IMR-90 (cell line): Measurements from ENCODE around the gene C16orf89. TPM values are rescaled to one million over a fixed set of nuclear protein-coding genes. Genes with fewer than 3 reads are reported as not detected.
"Not testable (repeated sequence)": the region's sequence is repeated elsewhere in the genome, so short reads cannot be mapped to it uniquely, and the experiment has no call there.

ENCODE experiments used
- ATAC-seq: fragments of 200-7000 bp; cut with Tn5 transposase; 2 replicates; pipeline ENCODE4 v1.9.1; 2020; ENCODE audit warnings: low read depth, mild to moderate bottlenecking, moderate library complexity
- BruUV-seq: library from RNA; stranded (reverse); fragments of 400-500 nt; replicated peaks from 2 replicates; lab custom pipeline; 2021; lab: Mats Ljungman, UMichigan
- CTCF ChIA-PET: fragments of 300-600 bp; formaldehyde crosslinking; extraction: SDS; loops from one replicate; lab custom pipeline; 2021; ENCODE audit warnings: antibody characterized with exemption; lab: Yijun Ruan, JAX
- POLR2A ChIA-PET: fragments of 300-600 bp; sonication (Branson Sonifier 250); formaldehyde crosslinking; loops from one replicate; lab custom pipeline; 2022; ENCODE audit warnings: antibody characterized with exemption; ENCODE audit not compliant: unreplicated experiment; lab: Charles Lee
- DNase-seq: peaks from one replicate; pipeline ENCODE4 v3.0.0; 2013
- H2AFZ ChIP-seq: replicated peaks from 2 replicates; pipeline ENCODE3; 2013; ENCODE audit warnings: low read length, mild to moderate bottlenecking; ENCODE audit not compliant: poor library complexity
- H2AK5ac ChIP-seq: 2 replicates; pipeline ENCODE4 v1.6.1; 2013; ENCODE audit warnings: low read depth, low read length, inconsistent platforms
- H2AK9ac ChIP-seq: replicated peaks from 2 replicates; pipeline ENCODE3; 2013; ENCODE audit warnings: mild to moderate bottlenecking, low read depth, low read length, moderate library complexity; ENCODE audit not compliant: poor library complexity
- H2BK120ac ChIP-seq: 2 replicates; pipeline ENCODE4 v1.6.1; 2013; ENCODE audit warnings: low read depth, low read length, inconsistent platforms
- H2BK15ac ChIP-seq: 3 replicates; pipeline ENCODE4 v1.6.1; 2013; ENCODE audit warnings: low read depth, low read length, inconsistent platforms
- H2BK20ac ChIP-seq: 2 replicates; pipeline ENCODE4 v1.6.1; 2013; ENCODE audit warnings: low read depth, mild to moderate bottlenecking, inconsistent platforms, low read length, moderate library complexity
- H2BK5ac ChIP-seq: 2 replicates; pipeline ENCODE4 v1.6.1; 2013; ENCODE audit warnings: mild to moderate bottlenecking, low read depth, low read length, inconsistent platforms; ENCODE audit not compliant: poor library complexity, severe bottlenecking
- H3K14ac ChIP-seq: replicated peaks from 2 replicates; pipeline ENCODE4 v1.6.1; 2013; ENCODE audit warnings: low read depth, low read length, inconsistent platforms
- H3K18ac ChIP-seq: 2 replicates; pipeline ENCODE4 v1.6.1; 2013; ENCODE audit warnings: low read depth, low read length, control low read depth
- H3K23ac ChIP-seq: 2 replicates; pipeline ENCODE4 v1.6.1; 2013; ENCODE audit warnings: low read depth, low read length, inconsistent platforms
- H3K27ac ChIP-seq: 2 replicates; pipeline ENCODE4 v1.5.1; 2013; ENCODE audit warnings: mild to moderate bottlenecking, control low read depth, low read length; ENCODE audit not compliant: insufficient read depth
- H3K27me3 ChIP-seq: 2 replicates; pipeline ENCODE4 v1.6.1; 2013; ENCODE audit warnings: low read length; ENCODE audit not compliant: control insufficient read depth, insufficient read depth
- H3K36me3 ChIP-seq: 2 replicates; pipeline ENCODE4 v1.6.1; 2013; ENCODE audit warnings: low read length, mixed read lengths; ENCODE audit not compliant: control insufficient read depth, insufficient read depth
- H3K4ac ChIP-seq: 2 replicates; pipeline ENCODE4 v1.6.1; 2013; ENCODE audit warnings: low read depth, low read length, inconsistent platforms
- H3K4me1 ChIP-seq: 2 replicates; pipeline ENCODE4 v1.6.1; 2013; ENCODE audit warnings: low read length, mixed read lengths; ENCODE audit not compliant: control insufficient read depth, insufficient read depth
- H3K4me2 ChIP-seq: 2 replicates; pipeline ENCODE4 v1.6.1; 2013; ENCODE audit warnings: low read depth, mild to moderate bottlenecking, control low read depth, low read length, moderate library complexity
- H3K4me3 ChIP-seq: 2 replicates; pipeline ENCODE4 v1.5.1; 2013; ENCODE audit warnings: low read depth, mild to moderate bottlenecking, control low read depth, low read length, moderate library complexity; ENCODE audit not compliant: insufficient read depth
- H3K56ac ChIP-seq: 2 replicates; pipeline ENCODE4 v1.6.1; 2013; ENCODE audit warnings: low read length, inconsistent platforms; ENCODE audit not compliant: insufficient read depth; ENCODE audit errors: extremely low read depth
- H3K79me1 ChIP-seq, 2 experiments: 2 replicates each; pipeline ENCODE4 v1.6.1; 2013; ENCODE audit warnings: low read length in 2 of 2, inconsistent platforms in 1 of 2, low read depth in 1 of 2
- H3K9ac ChIP-seq: 2 replicates; pipeline ENCODE4 v1.6.1; 2013; ENCODE audit warnings: low read depth, low read length, control low read depth
- H3K9me1 ChIP-seq: 2 replicates; pipeline ENCODE4 v1.6.1; 2013; ENCODE audit warnings: low read length, inconsistent platforms; ENCODE audit not compliant: insufficient read depth
- H3K9me3 ChIP-seq: 2 replicates; pipeline ENCODE4 v1.6.1; 2013; ENCODE audit warnings: low read length; ENCODE audit not compliant: control insufficient read depth, insufficient read depth
- H4K20me1 ChIP-seq: 2 replicates; pipeline ENCODE4 v1.6.1; 2013; ENCODE audit warnings: low read length, inconsistent platforms; ENCODE audit not compliant: insufficient read depth
- H4K5ac ChIP-seq: 2 replicates; pipeline ENCODE4 v1.6.1; 2013; ENCODE audit warnings: mild to moderate bottlenecking, low read depth, low read length, control low read depth
- H4K8ac ChIP-seq, 2 experiments: 2 replicates each; pipeline ENCODE4 v1.6.1; 2013; ENCODE audit warnings: low read depth in 2 of 2, low read length in 2 of 2, control low read depth in 1 of 2, inconsistent platforms in 1 of 2
- H4K91ac ChIP-seq: 2 replicates; pipeline ENCODE4 v1.6.1; 2013; ENCODE audit warnings: low read depth, low read length, inconsistent platforms; ENCODE audit not compliant: insufficient read depth
- CTCF ChIP-seq: conservative IDR thresholded peaks from 2 replicates; pipeline ENCODE4 v1.5.1; 2012; ENCODE audit warnings: mild to moderate bottlenecking, low read depth, low read length, improper control_type of control experiment
- RAD21 ChIP-seq: IDR thresholded peaks from 2 replicates; pipeline ENCODE4 v1.6.1; 2012; ENCODE audit warnings: low read length, improper control_type of control experiment
- SMC3 ChIP-seq: fragments of 150-350 bp; IDR thresholded peaks from 2 replicates; pipeline ENCODE4 v1.6.1; 2016; ENCODE audit warnings: low read depth, mild to moderate bottlenecking, antibody characterized with exemption, low read length, moderate library complexity
- WGBS, 2 experiments: methylation state at CpG; one replicate each; pipeline versions ENCODE4 v1.1.5 to v1.1.7; 2013; ENCODE audit warnings: missing lambda C conversion rate in 2 of 2; ENCODE audit not compliant: insufficient read length in 1 of 2; ENCODE audit errors: extremely low coverage in 2 of 2; 5-methylcytosine and 5-hydroxymethylcytosine counted together
- dilution Hi-C: fragments of 300-500 bp; cut with HindIII; formaldehyde crosslinking; loops from one replicate; pipeline ENCODE4 v1.14.3; 2018; ENCODE audit warnings: low sequenced_read_pairs; ENCODE audit not compliant: unreplicated experiment
- in situ Hi-C: fragments of 300-500 bp; cut with MboI; formaldehyde crosslinking; loops from 3 replicates; pipeline ENCODE4 v1.14.3; 2019; ENCODE audit warnings: low sequenced_read_pairs, inconsistent platforms, mixed read lengths
- intact Hi-C: fragments of 100-400 bp; cut with micrococcal nuclease; formaldehyde crosslinking; loops from 2 replicates; pipeline ENCODE4 v1.10.0; 2022
- polyA plus RNA-seq, 3 experiments: library from polyadenylated mRNA; depleted of rRNA; stranded (reverse); fragments of >200 nt; gene quantifications; 2 replicates each; pipeline ENCODE4 v1.2.3, GENCODE V29; 2012; ENCODE audit warnings: low replicate concordance in 1 of 3
- total RNA-seq: library from RNA; depleted of rRNA; stranded (reverse); fragments of >200 nt; gene quantifications from 2 replicates; pipeline ENCODE4 v1.2.3, GENCODE V29; 2012

C16orf89 gene
- total and polyA plus RNA-seq, 2 of the 4 experiments (the other 2 are of a cell fraction) = 0.17 to 0.18 TPM

GRCh38 chr16:5084802-5085201 is 19.0 kb upstream of the C16orf89 start:
- H2AFZ ChIP-seq, H3K9ac ChIP-seq, H4K8ac ChIP-seq, H4K91ac ChIP-seq, ATAC-seq, H3K23ac ChIP-seq, BruUV-seq, H2AK9ac ChIP-seq, H4K20me1 ChIP-seq, H4K5ac ChIP-seq, H2AK5ac ChIP-seq, H3K4ac ChIP-seq, H3K18ac ChIP-seq, H3K79me1 ChIP-seq, H3K9me1 ChIP-seq, H3K9me3 ChIP-seq, H3K14ac ChIP-seq, H3K4me3 ChIP-seq, H3K56ac ChIP-seq, H3K4me2 ChIP-seq, POLR2A ChIA-PET, H2BK5ac ChIP-seq, intact Hi-C loops, H2BK15ac ChIP-seq, H3K4me1 ChIP-seq, H3K27ac ChIP-seq, in situ Hi-C loops, H3K27me3 ChIP-seq, H2BK120ac ChIP-seq, H2BK20ac ChIP-seq, dilution Hi-C loops: not testable (repeated sequence)
- WGBS, 2 experiments = 20% methylated on average over 2 of the region's 10 CpGs; no CpG with 5 or more reads in 1 of the 2 experiments
- DNase-seq = peak; percentile 43
- CTCF ChIA-PET = interaction anchor here (0.7 to 1.1 kb wide), 5 partner anchors 10 to 18 kb away, joined by 3 to 4 read pairs (median 3); partner anchors contain the start of gene C16orf89
- H3K36me3 ChIP-seq = peaks cover 24% of the 10 kb centered on the region
- TF ChIP-seq CTCF = peak; percentile 54
- TF ChIP-seq SMC3 = 0 out of 2 replicates have a peak, but pooled peaks have one; percentile 19
- TF ChIP-seq RAD21 = peak; percentile 57

GRCh38 chr16:5084099-5084731 is 18.5 kb upstream of the C16orf89 start:
- H3K14ac ChIP-seq, H3K27ac ChIP-seq, H4K91ac ChIP-seq, dilution Hi-C loops, intact Hi-C loops, H3K9me1 ChIP-seq, H3K9ac ChIP-seq, H4K8ac ChIP-seq, H2BK20ac ChIP-seq, BruUV-seq, H3K4me2 ChIP-seq, H3K4me1 ChIP-seq, in situ Hi-C loops, H3K18ac ChIP-seq, H2AK5ac ChIP-seq, H4K5ac ChIP-seq, H4K20me1 ChIP-seq, H3K56ac ChIP-seq, H2AFZ ChIP-seq, H3K23ac ChIP-seq, H3K79me1 ChIP-seq, H3K4ac ChIP-seq, H3K9me3 ChIP-seq, H3K4me3 ChIP-seq, DNase-seq, POLR2A ChIA-PET, H2BK5ac ChIP-seq, H2BK15ac ChIP-seq, ATAC-seq, H3K27me3 ChIP-seq, H2BK120ac ChIP-seq, H2AK9ac ChIP-seq: not testable (repeated sequence)
- peaks cover 24% of the 10 kb centered on the region for H3K36me3 ChIP-seq
- 100% methylated on average over 2 of the region's 11 CpGs; no CpG with 5 or more reads in 1 of the 2 experiments for WGBS, 2 experiments
- CTCF ChIA-PET = interaction anchor here (0.7 to 1.1 kb wide), 4 partner anchors 9 to 18 kb away, joined by 3 to 4 read pairs (median 3); partner anchors contain the start of gene C16orf89
